IMR-90 (cell line): ENCODE results near the gene FAM131C.

ENCODE experiments used
- BHLHE40 ChIP-seq: fragments of 150-350 bp; IDR thresholded peaks from 2 replicates; pipeline ENCODE4 v1.6.1; 2016; ENCODE audit warnings: mild to moderate bottlenecking, low read depth, low read length
- CEBPB ChIP-seq: IDR thresholded peaks from 2 replicates; pipeline ENCODE4 v1.6.1; 2012; ENCODE audit warnings: low read depth, low read length, improper control_type of control experiment
- CHD1 ChIP-seq: IDR thresholded peaks from 2 replicates; pipeline ENCODE4 v1.6.1; 2012; ENCODE audit warnings: low read depth, low read length, improper control_type of control experiment
- MAFK ChIP-seq: IDR thresholded peaks from 2 replicates; pipeline ENCODE4 v1.6.1; 2012; ENCODE audit warnings: low read depth, low read length, improper control_type of control experiment
- MXI1 ChIP-seq: IDR thresholded peaks from 2 replicates; pipeline ENCODE4 v1.6.1; 2012; ENCODE audit warnings: low read depth, mild to moderate bottlenecking, low read length, moderate library complexity, borderline replicate concordance
- POLR2A ChIP-seq: IDR thresholded peaks from 2 replicates; pipeline ENCODE4 v1.6.1; 2012; ENCODE audit warnings: mild to moderate bottlenecking, low read depth, low read length
- RCOR1 ChIP-seq: IDR thresholded peaks from 2 replicates; pipeline ENCODE4 v1.6.1; 2012; ENCODE audit warnings: mild to moderate bottlenecking, low read length, improper control_type of control experiment; ENCODE audit not compliant: insufficient replicate concordance
- RFX5 ChIP-seq: IDR thresholded peaks from 2 replicates; pipeline ENCODE4 v1.8.0; 2012; ENCODE audit warnings: low read depth, mild to moderate bottlenecking, low read length, moderate library complexity
- SMC3 ChIP-seq: fragments of 150-350 bp; IDR thresholded peaks from 2 replicates; pipeline ENCODE4 v1.6.1; 2016; ENCODE audit warnings: low read depth, mild to moderate bottlenecking, antibody characterized with exemption, low read length, moderate library complexity
- TF ChIP-seq, protein P1 (sequence below): conservative IDR thresholded peaks from 2 replicates; pipeline ENCODE4 v1.5.1; 2012; ENCODE audit warnings: mild to moderate bottlenecking, low read depth, low read length, improper control_type of control experiment
- TF ChIP-seq, protein P2 (sequence below): fragments of 150-350 bp; IDR thresholded peaks from 2 replicates; pipeline ENCODE4 v1.6.1; 2016; ENCODE audit warnings: low read depth, mild to moderate bottlenecking, low read length, moderate library complexity, borderline replicate concordance

DNA sequence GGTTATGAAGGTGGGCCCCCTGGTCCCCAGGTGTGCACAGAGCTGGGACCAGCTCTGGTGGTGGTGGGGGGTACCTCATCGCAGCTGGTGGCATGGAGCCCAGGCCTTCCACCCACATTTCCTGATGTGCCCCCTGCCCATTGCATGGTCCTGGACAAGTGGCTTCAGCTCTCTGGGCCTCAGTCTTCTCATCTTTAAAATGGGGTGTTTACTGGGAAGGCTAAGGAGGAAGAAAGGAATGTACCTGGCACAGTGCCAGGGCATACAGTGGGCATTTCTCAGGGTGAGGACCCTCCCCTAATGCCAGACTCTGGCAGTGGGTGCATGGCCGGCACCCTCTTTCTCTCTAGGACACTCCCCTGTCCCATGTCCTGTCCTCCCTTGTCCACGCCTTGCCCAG lies 22.4 kb downstream of the FAM131C start:
- TF ChIP-seq POLR2A, result no peak
- TF ChIP-seq, protein P1, sequence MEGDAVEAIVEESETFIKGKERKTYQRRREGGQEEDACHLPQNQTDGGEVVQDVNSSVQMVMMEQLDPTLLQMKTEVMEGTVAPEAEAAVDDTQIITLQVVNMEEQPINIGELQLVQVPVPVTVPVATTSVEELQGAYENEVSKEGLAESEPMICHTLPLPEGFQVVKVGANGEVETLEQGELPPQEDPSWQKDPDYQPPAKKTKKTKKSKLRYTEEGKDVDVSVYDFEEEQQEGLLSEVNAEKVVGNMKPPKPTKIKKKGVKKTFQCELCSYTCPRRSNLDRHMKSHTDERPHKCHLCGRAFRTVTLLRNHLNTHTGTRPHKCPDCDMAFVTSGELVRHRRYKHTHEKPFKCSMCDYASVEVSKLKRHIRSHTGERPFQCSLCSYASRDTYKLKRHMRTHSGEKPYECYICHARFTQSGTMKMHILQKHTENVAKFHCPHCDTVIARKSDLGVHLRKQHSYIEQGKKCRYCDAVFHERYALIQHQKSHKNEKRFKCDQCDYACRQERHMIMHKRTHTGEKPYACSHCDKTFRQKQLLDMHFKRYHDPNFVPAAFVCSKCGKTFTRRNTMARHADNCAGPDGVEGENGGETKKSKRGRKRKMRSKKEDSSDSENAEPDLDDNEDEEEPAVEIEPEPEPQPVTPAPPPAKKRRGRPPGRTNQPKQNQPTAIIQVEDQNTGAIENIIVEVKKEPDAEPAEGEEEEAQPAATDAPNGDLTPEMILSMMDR, result no peak
- no peak for TF ChIP-seq BHLHE40
- TF ChIP-seq CHD1, result no peak
- no peak for TF ChIP-seq MXI1
- TF ChIP-seq RCOR1, result no peak
- TF ChIP-seq CEBPB, result no peak
- TF ChIP-seq RFX5, result no peak
- no peak for TF ChIP-seq SMC3
- TF ChIP-seq, protein P2, sequence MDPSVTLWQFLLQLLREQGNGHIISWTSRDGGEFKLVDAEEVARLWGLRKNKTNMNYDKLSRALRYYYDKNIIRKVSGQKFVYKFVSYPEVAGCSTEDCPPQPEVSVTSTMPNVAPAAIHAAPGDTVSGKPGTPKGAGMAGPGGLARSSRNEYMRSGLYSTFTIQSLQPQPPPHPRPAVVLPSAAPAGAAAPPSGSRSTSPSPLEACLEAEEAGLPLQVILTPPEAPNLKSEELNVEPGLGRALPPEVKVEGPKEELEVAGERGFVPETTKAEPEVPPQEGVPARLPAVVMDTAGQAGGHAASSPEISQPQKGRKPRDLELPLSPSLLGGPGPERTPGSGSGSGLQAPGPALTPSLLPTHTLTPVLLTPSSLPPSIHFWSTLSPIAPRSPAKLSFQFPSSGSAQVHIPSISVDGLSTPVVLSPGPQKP, result no peak
- no peak for TF ChIP-seq MAFK
